ENCODE data around the gene BLOC1S1. TPM values are rescaled to one million over a fixed set of nuclear protein-coding genes. Genes with fewer than 3 reads are reported as not detected.

BLOC1S1 gene
- total RNA-seq: 100 to 1,000 TPM; 104 to 118 TPM

- Mint-ChIP-seq H3K27ac (peak within 1 kb of the TSS; percentile 98), H3K27me3 (no peaks in the 10 kb centered on the region), H3K4me1 (peaks cover 23% of the 10 kb centered on the region), H3K36me3 (ENCODE audit: low read depth) (peaks cover 12% of the 10 kb centered on the region), H3K9me3 (no peaks in the 10 kb centered on the region), H3K4me3 (peak within 1 kb of the TSS; percentile 94)
- peak; percentile 91 for ATAC-seq (replicated peaks)
Measured at GRCh38 chr12:55715833-55716581, at the start of gene BLOC1S1. Gene BLOC1S1, plus strand, starts transcription at chr12:55716046. Its CDS starts 6 bp downstream, at chr12:55716052.

- Mint-ChIP-seq H3K9me3 (no peaks in the 10 kb centered on the region), H3K27me3 (peaks cover 3% of the 10 kb centered on the region), H3K4me1 (no peaks in the 10 kb centered on the region), H3K36me3 (ENCODE audit: low read depth) (no peaks in the 10 kb centered on the region), H3K4me3 (no peak overlapping the region), H3K27ac (no peak overlapping the region)
- no peak for ATAC-seq (replicated peaks)
Measured at GRCh38 chr12:55666508-55666907, 49.3 kb upstream of the BLOC1S1 start.

GRCh38 chr12:55670276-55670675 is 45.6 kb upstream of the BLOC1S1 start:
- Mint-ChIP-seq H3K4me1 (no peaks in the 10 kb centered on the region), H3K36me3 (ENCODE audit: low read depth) (no peaks in the 10 kb centered on the region), H3K27ac (no peak overlapping the region), H3K9me3 (no peaks in the 10 kb centered on the region), H3K4me3 (no peak overlapping the region), H3K27me3 (peaks cover 15% of the 10 kb centered on the region)
- no peak for ATAC-seq (replicated peaks)

GRCh38 chr12:55671746-55672145 is 44.1 kb upstream of the BLOC1S1 start:
- H3K4me1 Mint-ChIP-seq: no peaks in the 10 kb centered on the region
- H3K9me3 Mint-ChIP-seq: no peaks in the 10 kb centered on the region
- no peak for ATAC-seq (replicated peaks)
- H3K4me3 Mint-ChIP-seq: no peak overlapping the region
- H3K36me3 Mint-ChIP-seq (ENCODE audit: low read depth): no peaks in the 10 kb centered on the region
- H3K27me3 Mint-ChIP-seq: peaks cover 15% of the 10 kb centered on the region
- no peak overlapping the region for H3K27ac Mint-ChIP-seq

GRCh38 chr12:55673638-55674037 is 42.2 kb upstream of the BLOC1S1 start:
- Mint-ChIP-seq H3K36me3 (ENCODE audit: low read depth) (no peaks in the 10 kb centered on the region), H3K27ac (no peak overlapping the region)
- no peak for ATAC-seq (replicated peaks)

GRCh38 chr12:55675666-55676065 is 40.2 kb upstream of the BLOC1S1 start:
- no peaks in the 10 kb centered on the region for H3K4me1 Mint-ChIP-seq
- no peak overlapping the region for H3K4me3 Mint-ChIP-seq
- H3K27me3 Mint-ChIP-seq: peaks cover 22% of the 10 kb centered on the region
- no peak for ATAC-seq (replicated peaks)
- H3K9me3 Mint-ChIP-seq: no peaks in the 10 kb centered on the region
- no peaks in the 10 kb centered on the region for H3K36me3 Mint-ChIP-seq (ENCODE audit: low read depth)
- no peak overlapping the region for H3K27ac Mint-ChIP-seq

More at GRCh38 chr12:55673638-55674037, 42.2 kb upstream of the BLOC1S1 start:
- H3K27me3 Mint-ChIP-seq: peaks cover 15% of the 10 kb centered on the region
- no peaks in the 10 kb centered on the region for H3K4me1 Mint-ChIP-seq
- H3K9me3 Mint-ChIP-seq: no peaks in the 10 kb centered on the region
- no peak overlapping the region for H3K4me3 Mint-ChIP-seq

GRCh38 chr12:55676707-55677106 is 39.1 kb upstream of the BLOC1S1 start:
- no peak overlapping the region for H3K4me3 Mint-ChIP-seq
- peaks cover 32% of the 10 kb centered on the region for H3K27me3 Mint-ChIP-seq
- H3K27ac Mint-ChIP-seq: no peak overlapping the region
- no peaks in the 10 kb centered on the region for H3K9me3 Mint-ChIP-seq
- ATAC-seq (replicated peaks): no peak
- H3K4me1 Mint-ChIP-seq: peaks cover 8% of the 10 kb centered on the region
- no peaks in the 10 kb centered on the region for H3K36me3 Mint-ChIP-seq (ENCODE audit: low read depth)

- Mint-ChIP-seq H3K27ac (no peak overlapping the region), H3K36me3 (ENCODE audit: low read depth) (no peaks in the 10 kb centered on the region), H3K27me3 (peaks cover 27% of the 10 kb centered on the region), H3K9me3 (no peaks in the 10 kb centered on the region), H3K4me1 (peaks cover 8% of the 10 kb centered on the region), H3K4me3 (no peak overlapping the region)
- no peak for ATAC-seq (replicated peaks)
Measured at GRCh38 chr12:55679691-55680090, 36.2 kb upstream of the BLOC1S1 start.

- ATAC-seq (replicated peaks): peak; percentile 52
- Mint-ChIP-seq H3K4me3 (no peak overlapping the region), H3K27ac (no peak overlapping the region), H3K9me3 (no peaks in the 10 kb centered on the region), H3K27me3 (peaks cover 25% of the 10 kb centered on the region), H3K4me1 (peaks cover 8% of the 10 kb centered on the region), H3K36me3 (ENCODE audit: low read depth) (no peaks in the 10 kb centered on the region)
Measured at GRCh38 chr12:55681142-55682077, 34.4 kb upstream of the BLOC1S1 start.

- ATAC-seq (replicated peaks): no peak
- no peaks in the 10 kb centered on the region for H3K36me3 Mint-ChIP-seq (ENCODE audit: low read depth)
- H3K27ac Mint-ChIP-seq: no peak overlapping the region
- no peak overlapping the region for H3K4me3 Mint-ChIP-seq
- no peaks in the 10 kb centered on the region for H3K9me3 Mint-ChIP-seq
- peaks cover 8% of the 10 kb centered on the region for H3K4me1 Mint-ChIP-seq
- H3K27me3 Mint-ChIP-seq: peaks cover 25% of the 10 kb centered on the region
Measured at GRCh38 chr12:55682087-55682796, 33.6 kb upstream of the BLOC1S1 start.

GRCh38 chr12:55683676-55684075 is 32.2 kb upstream of the BLOC1S1 start:
- H3K9me3 Mint-ChIP-seq: no peaks in the 10 kb centered on the region
- ATAC-seq (replicated peaks): no peak
- H3K4me3 Mint-ChIP-seq: no peak overlapping the region
- no peak overlapping the region for H3K27ac Mint-ChIP-seq
- peaks cover 8% of the 10 kb centered on the region for H3K4me1 Mint-ChIP-seq
- H3K27me3 Mint-ChIP-seq: peaks cover 25% of the 10 kb centered on the region
- H3K36me3 Mint-ChIP-seq (ENCODE audit: low read depth): no peaks in the 10 kb centered on the region

GRCh38 chr12:55684761-55685370 is 31.0 kb upstream of the BLOC1S1 start:
- Mint-ChIP-seq H3K4me1 (peaks cover 8% of the 10 kb centered on the region), H3K36me3 (ENCODE audit: low read depth) (no peaks in the 10 kb centered on the region), H3K9me3 (no peaks in the 10 kb centered on the region), H3K27ac (no peak overlapping the region), H3K4me3 (no peak overlapping the region), H3K27me3 (peaks cover 22% of the 10 kb centered on the region)
- ATAC-seq (replicated peaks): no peak

GRCh38 chr12:55685671-55686070 is 30.2 kb upstream of the BLOC1S1 start:
- H3K9me3 Mint-ChIP-seq: no peaks in the 10 kb centered on the region
- peaks cover 8% of the 10 kb centered on the region for H3K4me1 Mint-ChIP-seq

More at GRCh38 chr12:55685671-55686070, 30.2 kb upstream of the BLOC1S1 start:
- no peak for ATAC-seq (replicated peaks)
- H3K4me3 Mint-ChIP-seq: no peak overlapping the region
- no peak overlapping the region for H3K27ac Mint-ChIP-seq
- H3K36me3 Mint-ChIP-seq (ENCODE audit: low read depth): no peaks in the 10 kb centered on the region
- H3K27me3 Mint-ChIP-seq: peaks cover 17% of the 10 kb centered on the region
